GM18870 (cell line): ENCODE data around the gene LIMCH1.

Experiments
- ATAC-seq: cut with Tn5 transposase; IDR thresholded peaks from one replicate; pipeline ENCODE4 v1.9.1; 2021; ENCODE audit warnings: moderate library complexity; ENCODE audit not compliant: unreplicated experiment

Gene LIMCH1

GRCh38 chr4:41559940-41560516 is 22.1 kb downstream of the LIMCH1 start:
- no peak for ATAC-seq

GRCh38 chr4:41561244-41561643 is 23.3 kb downstream of the LIMCH1 start:
- no peak for ATAC-seq

- ATAC-seq = no peak
These were observed 29.2 kb downstream of the LIMCH1 start for GRCh38 chr4:41567186-41567585.

GRCh38 chr4:41568363-41568762 is 30.4 kb downstream of the LIMCH1 start:
- ATAC-seq = no peak

- no peak for ATAC-seq
These were observed 32.0 kb downstream of the LIMCH1 start for GRCh38 chr4:41569961-41570360.

- no peak for ATAC-seq
These were observed 33.5 kb downstream of the LIMCH1 start for GRCh38 chr4:41571422-41571821.

GRCh38 chr4:41572516-41572915 is 34.6 kb downstream of the LIMCH1 start:
- no peak for ATAC-seq

GRCh38 chr4:41572956-41573355 is 35.0 kb downstream of the LIMCH1 start:
- no peak for ATAC-seq

- no peak for ATAC-seq
These were observed 35.6 kb downstream of the LIMCH1 start for GRCh38 chr4:41573502-41574001.

GRCh38 chr4:41575207-41575606 is 37.2 kb downstream of the LIMCH1 start:
- ATAC-seq = no peak

GRCh38 chr4:41575665-41576064 is 37.7 kb downstream of the LIMCH1 start:
- ATAC-seq = no peak

- ATAC-seq = no peak
These were observed 41.1 kb downstream of the LIMCH1 start for GRCh38 chr4:41579043-41579442.

GRCh38 chr4:41579526-41579925 is 41.6 kb downstream of the LIMCH1 start:
- ATAC-seq = no peak

- ATAC-seq = no peak
These were observed 42.0 kb downstream of the LIMCH1 start for GRCh38 chr4:41580007-41580406.

- ATAC-seq = no peak
These were observed 48.8 kb downstream of the LIMCH1 start for GRCh38 chr4:41586675-41587225.

GRCh38 chr4:41587286-41587685 is 49.3 kb downstream of the LIMCH1 start:
- no peak for ATAC-seq

GRCh38 chr4:41590591-41590990 is 52.6 kb downstream of the LIMCH1 start:
- ATAC-seq = no peak

GRCh38 chr4:41594432-41594831 is 56.5 kb downstream of the LIMCH1 start:
- ATAC-seq = no peak

GRCh38 chr4:41597494-41597893 is 59.5 kb downstream of the LIMCH1 start:
- no peak for ATAC-seq

- no peak for ATAC-seq
These were observed 60.6 kb downstream of the LIMCH1 start for GRCh38 chr4:41598580-41598979.

- no peak for ATAC-seq
These were observed 61.3 kb downstream of the LIMCH1 start for GRCh38 chr4:41599192-41599786.

GRCh38 chr4:41600243-41600912 is 62.4 kb downstream of the LIMCH1 start:
- ATAC-seq = no peak
